ENCODE measurements around the gene POLR3B. TPM values are rescaled to one million over a fixed set of nuclear protein-coding genes. Genes with fewer than 3 reads are reported as not detected.

Gene POLR3B
- total and polyA plus RNA-seq, 2 experiments from 2014 or later, result 4.0 to 14.6 TPM

DNA sequence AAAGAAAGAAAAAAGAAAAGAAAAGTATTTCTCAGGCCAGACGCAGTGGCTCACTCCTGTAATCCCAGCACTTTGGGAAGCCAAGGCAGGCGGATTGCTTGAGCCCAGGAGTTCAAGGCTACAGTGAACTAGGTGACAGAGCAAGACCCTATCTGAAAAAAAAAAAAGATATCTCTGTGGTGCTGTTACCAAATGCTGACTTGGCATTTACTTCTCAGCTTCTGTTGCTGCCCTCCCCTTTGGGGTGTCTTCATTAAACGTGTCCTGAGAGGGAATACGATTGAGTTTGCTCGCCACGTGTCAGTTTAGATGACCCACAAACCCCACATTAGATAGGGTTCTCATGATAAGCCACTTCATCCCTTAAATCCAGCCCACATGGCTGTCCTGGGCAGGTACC lies 4.4 kb upstream of the POLR3B start:
- Mint-ChIP-seq H3K36me3 (ENCODE audit: low read depth) (no peaks in the 10 kb centered on the region; the same call in 2 of the 3 replicates), H3K27me3 (ENCODE audit: insufficient read depth, low read depth, poor library complexity) (peaks cover 9% of the 10 kb centered on the region)

DNA sequence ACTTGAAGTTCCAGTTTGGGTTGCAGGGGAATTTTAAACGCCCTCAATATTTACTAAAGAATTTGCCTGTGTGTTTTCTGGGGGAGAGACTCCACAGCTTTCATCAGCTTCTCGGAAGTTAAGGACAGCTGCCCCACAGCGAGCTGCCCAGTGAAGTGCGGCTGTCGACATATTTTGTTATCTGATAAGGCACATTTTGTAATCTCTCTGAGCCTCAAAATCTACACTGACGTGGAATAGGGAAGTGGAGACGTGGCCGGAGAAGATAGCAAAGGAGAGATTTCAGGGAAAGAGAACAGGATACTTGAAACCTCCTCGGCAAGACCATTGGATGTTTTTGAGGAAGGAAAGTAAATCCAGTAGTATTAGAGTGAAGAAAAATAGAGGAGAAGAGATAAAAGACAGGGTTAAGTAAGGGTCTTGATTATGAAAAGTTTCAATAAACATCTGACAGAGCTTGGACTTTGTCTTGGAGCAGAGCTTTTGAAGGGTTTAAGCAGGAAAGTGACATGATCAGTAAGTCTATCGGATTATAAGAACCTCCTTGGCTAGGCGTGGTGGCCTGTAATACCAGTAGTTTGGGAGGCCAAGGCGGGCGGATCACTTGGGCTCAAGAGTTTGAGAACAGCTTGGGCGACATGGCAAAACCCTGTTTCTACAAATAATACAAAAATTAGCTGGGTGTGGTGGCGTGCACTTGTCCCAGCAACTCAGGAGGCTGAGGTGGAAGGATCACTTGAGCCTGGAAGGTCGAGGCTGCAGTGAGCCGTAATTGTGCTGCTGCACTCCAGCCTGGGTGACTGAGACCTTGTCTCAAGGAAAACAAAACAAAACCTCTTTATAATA lies 1.1 kb downstream of the POLR3B start:
- peak overlapping the region; percentile 91 for H3K4me2 ChIP-seq
- H3K27ac Mint-ChIP-seq, result peak overlapping the region; percentile 85
- peaks cover 6% of the 10 kb centered on the region for H4K20me1 ChIP-seq (replicated peaks; ENCODE audit: insufficient read depth)
- DNase-seq (ENCODE audit: low spot score) (no peak), ATAC-seq (peak; percentile 4; the same call in 1 of the 3 replicates)
- H3K27ac ChIP-seq (ENCODE audit: low read depth), result no peak overlapping the region
- H3K36me3 ChIP-seq (ENCODE audit: insufficient read depth), result no peaks in the 10 kb centered on the region
- peaks cover 35% of the 10 kb centered on the region for H3K79me2 ChIP-seq (replicated peaks; ENCODE audit: insufficient read depth)
- H3K9me2 ChIP-seq (ENCODE audit: insufficient read depth), result no peaks in the 10 kb centered on the region
- no peaks in the 10 kb centered on the region for H3F3A ChIP-seq (replicated peaks; ENCODE audit: low read depth)
- no peaks in the 10 kb centered on the region for H3K27me3 ChIP-seq (ENCODE audit: insufficient read depth)
- H3K9me3 Mint-ChIP-seq, result no peaks in the 10 kb centered on the region
- peak overlapping the region; percentile 94 for H3K4me3 Mint-ChIP-seq
- no peaks in the 10 kb centered on the region; the same call in 2 of the 3 replicates for H3K36me3 Mint-ChIP-seq (ENCODE audit: low read depth)
- peaks cover 8% of the 10 kb centered on the region for H3K4me1 Mint-ChIP-seq
- H3K4me1 ChIP-seq (ENCODE audit: insufficient read depth), result peaks cover 8% of the 10 kb centered on the region; the same call in 1 of the 2 replicates
- H3K27me3 Mint-ChIP-seq (ENCODE audit: insufficient read depth, low read depth, poor library complexity), result peaks cover 12% of the 10 kb centered on the region
- peak overlapping the region; percentile 78; the same call in 1 of the 2 replicates for H2AFZ ChIP-seq
- peak overlapping the region; percentile 78 for H3K4me3 ChIP-seq
- TF ChIP-seq ZNF331 (CRISPR knock-in tag; IDR thresholded peaks at IDR 0.05; ENCODE audit: low read depth) (no peak), EZH2phosphoT487 (IDR thresholded peaks at IDR 0.05; ENCODE audit: unreplicated experiment) (no peak), POLR2AphosphoS5 (IDR thresholded peaks at IDR 0.05; ENCODE audit: low read depth) (no peak), CREB1 (CRISPR knock-in tag; IDR thresholded peaks at IDR 0.05; ENCODE audit: low read depth) (no peak)
- TF ChIP-seq, protein P1, sequence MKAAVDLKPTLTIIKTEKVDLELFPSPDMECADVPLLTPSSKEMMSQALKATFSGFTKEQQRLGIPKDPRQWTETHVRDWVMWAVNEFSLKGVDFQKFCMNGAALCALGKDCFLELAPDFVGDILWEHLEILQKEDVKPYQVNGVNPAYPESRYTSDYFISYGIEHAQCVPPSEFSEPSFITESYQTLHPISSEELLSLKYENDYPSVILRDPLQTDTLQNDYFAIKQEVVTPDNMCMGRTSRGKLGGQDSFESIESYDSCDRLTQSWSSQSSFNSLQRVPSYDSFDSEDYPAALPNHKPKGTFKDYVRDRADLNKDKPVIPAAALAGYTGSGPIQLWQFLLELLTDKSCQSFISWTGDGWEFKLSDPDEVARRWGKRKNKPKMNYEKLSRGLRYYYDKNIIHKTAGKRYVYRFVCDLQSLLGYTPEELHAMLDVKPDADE (IDR thresholded peaks at IDR 0.05), result no peak
- TF ChIP-seq, protein P2, sequence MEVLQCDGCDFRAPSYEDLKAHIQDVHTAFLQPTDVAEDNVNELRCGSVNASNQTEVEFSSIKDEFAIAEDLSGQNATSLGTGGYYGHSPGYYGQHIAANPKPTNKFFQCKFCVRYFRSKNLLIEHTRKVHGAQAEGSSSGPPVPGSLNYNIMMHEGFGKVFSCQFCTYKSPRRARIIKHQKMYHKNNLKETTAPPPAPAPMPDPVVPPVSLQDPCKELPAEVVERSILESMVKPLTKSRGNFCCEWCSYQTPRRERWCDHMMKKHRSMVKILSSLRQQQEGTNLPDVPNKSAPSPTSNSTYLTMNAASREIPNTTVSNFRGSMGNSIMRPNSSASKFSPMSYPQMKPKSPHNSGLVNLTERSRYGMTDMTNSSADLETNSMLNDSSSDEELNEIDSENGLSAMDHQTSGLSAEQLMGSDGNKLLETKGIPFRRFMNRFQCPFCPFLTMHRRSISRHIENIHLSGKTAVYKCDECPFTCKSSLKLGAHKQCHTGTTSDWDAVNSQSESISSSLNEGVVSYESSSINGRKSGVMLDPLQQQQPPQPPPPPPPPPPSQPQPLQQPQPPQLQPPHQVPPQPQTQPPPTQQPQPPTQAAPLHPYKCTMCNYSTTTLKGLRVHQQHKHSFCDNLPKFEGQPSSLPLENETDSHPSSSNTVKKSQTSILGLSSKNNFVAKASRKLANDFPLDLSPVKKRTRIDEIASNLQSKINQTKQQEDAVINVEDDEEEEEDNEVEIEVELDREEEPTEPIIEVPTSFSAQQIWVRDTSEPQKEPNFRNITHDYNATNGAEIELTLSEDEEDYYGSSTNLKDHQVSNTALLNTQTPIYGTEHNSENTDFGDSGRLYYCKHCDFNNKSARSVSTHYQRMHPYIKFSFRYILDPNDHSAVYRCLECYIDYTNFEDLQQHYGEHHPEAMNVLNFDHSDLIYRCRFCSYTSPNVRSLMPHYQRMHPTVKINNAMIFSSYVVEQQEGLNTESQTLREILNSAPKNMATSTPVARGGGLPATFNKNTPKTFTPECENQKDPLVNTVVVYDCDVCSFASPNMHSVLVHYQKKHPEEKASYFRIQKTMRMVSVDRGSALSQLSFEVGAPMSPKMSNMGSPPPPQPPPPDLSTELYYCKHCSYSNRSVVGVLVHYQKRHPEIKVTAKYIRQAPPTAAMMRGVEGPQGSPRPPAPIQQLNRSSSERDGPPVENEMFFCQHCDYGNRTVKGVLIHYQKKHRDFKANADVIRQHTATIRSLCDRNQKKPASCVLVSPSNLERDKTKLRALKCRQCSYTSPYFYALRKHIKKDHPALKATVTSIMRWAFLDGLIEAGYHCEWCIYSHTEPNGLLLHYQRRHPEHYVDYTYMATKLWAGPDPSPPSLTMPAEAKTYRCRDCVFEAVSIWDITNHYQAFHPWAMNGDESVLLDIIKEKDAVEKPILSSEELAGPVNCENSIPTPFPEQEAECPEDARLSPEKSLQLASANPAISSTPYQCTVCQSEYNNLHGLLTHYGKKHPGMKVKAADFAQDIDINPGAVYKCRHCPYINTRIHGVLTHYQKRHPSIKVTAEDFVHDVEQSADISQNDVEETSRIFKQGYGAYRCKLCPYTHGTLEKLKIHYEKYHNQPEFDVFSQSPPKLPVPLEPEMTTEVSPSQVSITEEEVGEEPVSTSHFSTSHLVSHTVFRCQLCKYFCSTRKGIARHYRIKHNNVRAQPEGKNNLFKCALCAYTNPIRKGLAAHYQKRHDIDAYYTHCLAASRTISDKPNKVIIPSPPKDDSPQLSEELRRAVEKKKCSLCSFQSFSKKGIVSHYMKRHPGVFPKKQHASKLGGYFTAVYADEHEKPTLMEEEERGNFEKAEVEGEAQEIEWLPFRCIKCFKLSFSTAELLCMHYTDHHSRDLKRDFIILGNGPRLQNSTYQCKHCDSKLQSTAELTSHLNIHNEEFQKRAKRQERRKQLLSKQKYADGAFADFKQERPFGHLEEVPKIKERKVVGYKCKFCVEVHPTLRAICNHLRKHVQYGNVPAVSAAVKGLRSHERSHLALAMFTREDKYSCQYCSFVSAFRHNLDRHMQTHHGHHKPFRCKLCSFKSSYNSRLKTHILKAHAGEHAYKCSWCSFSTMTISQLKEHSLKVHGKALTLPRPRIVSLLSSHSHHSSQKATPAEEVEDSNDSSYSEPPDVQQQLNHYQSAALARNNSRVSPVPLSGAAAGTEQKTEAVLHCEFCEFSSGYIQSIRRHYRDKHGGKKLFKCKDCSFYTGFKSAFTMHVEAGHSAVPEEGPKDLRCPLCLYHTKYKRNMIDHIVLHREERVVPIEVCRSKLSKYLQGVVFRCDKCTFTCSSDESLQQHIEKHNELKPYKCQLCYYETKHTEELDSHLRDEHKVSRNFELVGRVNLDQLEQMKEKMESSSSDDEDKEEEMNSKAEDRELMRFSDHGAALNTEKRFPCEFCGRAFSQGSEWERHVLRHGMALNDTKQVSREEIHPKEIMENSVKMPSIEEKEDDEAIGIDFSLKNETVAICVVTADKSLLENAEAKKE (CRISPR knock-in tag; IDR thresholded peaks at IDR 0.05), result no peak
- TF ChIP-seq, protein P3, sequence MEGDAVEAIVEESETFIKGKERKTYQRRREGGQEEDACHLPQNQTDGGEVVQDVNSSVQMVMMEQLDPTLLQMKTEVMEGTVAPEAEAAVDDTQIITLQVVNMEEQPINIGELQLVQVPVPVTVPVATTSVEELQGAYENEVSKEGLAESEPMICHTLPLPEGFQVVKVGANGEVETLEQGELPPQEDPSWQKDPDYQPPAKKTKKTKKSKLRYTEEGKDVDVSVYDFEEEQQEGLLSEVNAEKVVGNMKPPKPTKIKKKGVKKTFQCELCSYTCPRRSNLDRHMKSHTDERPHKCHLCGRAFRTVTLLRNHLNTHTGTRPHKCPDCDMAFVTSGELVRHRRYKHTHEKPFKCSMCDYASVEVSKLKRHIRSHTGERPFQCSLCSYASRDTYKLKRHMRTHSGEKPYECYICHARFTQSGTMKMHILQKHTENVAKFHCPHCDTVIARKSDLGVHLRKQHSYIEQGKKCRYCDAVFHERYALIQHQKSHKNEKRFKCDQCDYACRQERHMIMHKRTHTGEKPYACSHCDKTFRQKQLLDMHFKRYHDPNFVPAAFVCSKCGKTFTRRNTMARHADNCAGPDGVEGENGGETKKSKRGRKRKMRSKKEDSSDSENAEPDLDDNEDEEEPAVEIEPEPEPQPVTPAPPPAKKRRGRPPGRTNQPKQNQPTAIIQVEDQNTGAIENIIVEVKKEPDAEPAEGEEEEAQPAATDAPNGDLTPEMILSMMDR (conservative IDR thresholded peaks at IDR 0.05; ENCODE audit: low read depth in 2 of 2), result no peak

More for the DNA sequence above, 4.4 kb upstream of the POLR3B start:
- Histone ChIP-seq H2AFZ (no peak overlapping the region), H3F3A (replicated peaks; ENCODE audit: low read depth) (no peaks in the 10 kb centered on the region), H3K79me2 (replicated peaks; ENCODE audit: insufficient read depth) (no peaks in the 10 kb centered on the region), H3K9me2 (ENCODE audit: insufficient read depth) (no peaks in the 10 kb centered on the region), H3K4me2 (no peak overlapping the region), H4K20me1 (replicated peaks; ENCODE audit: insufficient read depth) (no peaks in the 10 kb centered on the region), H3K4me1 (ENCODE audit: insufficient read depth) (no peaks in the 10 kb centered on the region), H3K4me3 (no peak overlapping the region), H3K27me3 (ENCODE audit: insufficient read depth) (no peaks in the 10 kb centered on the region), H3K36me3 (ENCODE audit: insufficient read depth) (no peaks in the 10 kb centered on the region), H3K27ac (ENCODE audit: low read depth) (no peak overlapping the region)
- Mint-ChIP-seq H3K9me3 (no peaks in the 10 kb centered on the region), H3K4me3 (no peak overlapping the region), H3K27ac (no peak overlapping the region), H3K4me1 (peaks cover 4% of the 10 kb centered on the region; the same call in 2 of the 3 replicates)
- ATAC-seq, result no peak
- no peak for DNase-seq (ENCODE audit: low spot score)
- TF ChIP-seq POLR2AphosphoS5 (IDR thresholded peaks at IDR 0.05; ENCODE audit: low read depth), result no peak
- no peak for TF ChIP-seq STAT1 (IDR thresholded peaks at IDR 0.05; ENCODE audit: unreplicated experiment)
- TF ChIP-seq ZNF114 (CRISPR knock-in tag; IDR thresholded peaks at IDR 0.05), result no peak
- TF ChIP-seq, protein P1 (IDR thresholded peaks at IDR 0.05), result no peak
- no peak for TF ChIP-seq EZH2phosphoT487 (IDR thresholded peaks at IDR 0.05; ENCODE audit: unreplicated experiment)
- no peak for TF ChIP-seq NANOG (IDR thresholded peaks at IDR 0.05; ENCODE audit: borderline replicate concordance)

All from GM23338 (cell line).